ENCODE results near the gene TMUB1. TPM values are rescaled to one million over a fixed set of nuclear protein-coding genes. Genes with fewer than 3 reads are reported as not detected.
A peak's percentile ranks its signal among the peaks of the same experiment; 100 is the strongest.

The TMUB1 gene
- total and polyA plus RNA-seq, 9 of the 15 experiments (the other 6 are each of a cell fraction or from before 2014, with no cell fraction given): 0.14 to 241 (median 74.1) TPM

DNA sequence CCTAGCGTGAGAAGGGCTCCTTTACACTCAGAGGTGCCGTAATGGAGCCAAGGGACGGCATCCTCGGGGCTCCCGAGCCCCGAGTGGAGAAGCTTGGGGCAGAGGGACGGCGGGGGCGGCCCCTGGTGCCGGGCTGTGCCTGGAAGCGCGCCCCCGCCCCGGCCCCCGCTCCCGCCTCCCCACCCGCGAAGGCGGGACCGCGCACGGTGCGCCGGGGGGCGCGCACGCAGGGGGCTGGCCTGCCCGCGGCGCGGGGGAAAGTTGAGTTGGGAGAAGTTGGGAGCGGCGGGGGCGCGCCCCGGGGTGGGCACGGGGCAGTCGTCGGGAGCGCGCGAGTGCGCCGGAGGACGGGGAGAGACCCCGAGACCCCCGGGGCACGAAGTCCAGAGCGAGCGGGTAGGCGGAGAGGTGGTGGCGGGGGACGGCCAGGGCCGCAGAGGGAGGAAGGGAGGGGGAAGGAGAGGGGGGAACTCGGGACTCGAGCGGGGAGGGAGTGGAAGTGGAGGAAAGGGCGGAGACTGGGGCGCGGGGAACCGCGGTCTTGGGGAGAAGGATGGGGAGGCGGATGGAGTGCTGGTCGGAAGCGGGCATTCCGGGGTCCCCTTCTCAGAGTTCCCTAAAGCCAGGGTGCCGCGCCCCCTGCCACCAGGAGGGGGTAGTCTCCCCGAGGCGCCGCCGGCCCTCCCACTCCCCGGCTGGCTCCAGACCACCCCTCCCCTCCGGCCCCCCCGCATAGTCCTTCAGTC is 23.8 kb downstream of the TMUB1 start, which contains the start of gene SLC4A2 (continued):
- TF ChIP-seq ZNF583 (CRISPR knock-in tag; IDR thresholded peaks at IDR 0.05) (0 out of 2 replicates have a peak, but pooled peaks have one; percentile 9), ZNF644 (tag; IDR thresholded peaks at IDR 0.05; ENCODE audit: low read depth) (peak; percentile 98), PCBP1 (IDR thresholded peaks at IDR 0.05; ENCODE audit: low read depth, low read length, poor library complexity, severe bottlenecking) (peak; percentile 72), HDAC3 (IDR thresholded peaks at IDR 0.05; ENCODE audit: borderline replicate concordance, partially characterized antibody) (no peak), MED1 (CRISPR knock-in tag; IDR thresholded peaks at IDR 0.05; ENCODE audit: borderline replicate concordance) (no peak), NBN (IDR thresholded peaks at IDR 0.05; ENCODE audit: low read depth) (peak; percentile 62; the same call in 1 of the 2 replicates), SAP30 (IDR thresholded peaks at IDR 0.05; ENCODE audit: borderline replicate concordance, insufficient read depth, low read depth, low read length, poor library complexity, severe bottlenecking) (peak; percentile 17), SMAD4 (CRISPR knock-in tag; conservative IDR thresholded peaks at IDR 0.05) (peak; percentile 75; the same call in 1 of the 2 replicates), ZBTB7A (IDR thresholded peaks at IDR 0.05; ENCODE audit: borderline replicate concordance, control insufficient read depth, low read depth, low read length) (peak; percentile 93), ZNF764 (CRISPR knock-in tag; IDR thresholded peaks at IDR 0.05; ENCODE audit: low read depth) (peak; percentile 100), TEAD2 (tag; IDR thresholded peaks at IDR 0.05) (no peak), ZNF436 (CRISPR knock-in tag; IDR thresholded peaks at IDR 0.05) (no peak), RBFOX2 (IDR thresholded peaks at IDR 0.05; ENCODE audit: low read depth, low read length) (peak; percentile 68), POLR2B (IDR thresholded peaks at IDR 0.05; ENCODE audit: low read depth, partially characterized antibody) (peak; percentile 62), MTA1 (IDR thresholded peaks at IDR 0.05; ENCODE audit: borderline replicate concordance) (peak; percentile 43; the same call in 1 of the 2 replicates), HNRNPH1 (optimal IDR thresholded peaks at IDR 0.05; ENCODE audit: low read depth, low read length) (no peak), ZNF3 (CRISPR knock-in tag; IDR thresholded peaks at IDR 0.05) (no peak), SP1 (CRISPR knock-in tag; IDR thresholded peaks at IDR 0.05) (peak; percentile 46), KLF1 (tag; IDR thresholded peaks at IDR 0.05) (no peak)
- TF ChIP-seq, protein P1, sequence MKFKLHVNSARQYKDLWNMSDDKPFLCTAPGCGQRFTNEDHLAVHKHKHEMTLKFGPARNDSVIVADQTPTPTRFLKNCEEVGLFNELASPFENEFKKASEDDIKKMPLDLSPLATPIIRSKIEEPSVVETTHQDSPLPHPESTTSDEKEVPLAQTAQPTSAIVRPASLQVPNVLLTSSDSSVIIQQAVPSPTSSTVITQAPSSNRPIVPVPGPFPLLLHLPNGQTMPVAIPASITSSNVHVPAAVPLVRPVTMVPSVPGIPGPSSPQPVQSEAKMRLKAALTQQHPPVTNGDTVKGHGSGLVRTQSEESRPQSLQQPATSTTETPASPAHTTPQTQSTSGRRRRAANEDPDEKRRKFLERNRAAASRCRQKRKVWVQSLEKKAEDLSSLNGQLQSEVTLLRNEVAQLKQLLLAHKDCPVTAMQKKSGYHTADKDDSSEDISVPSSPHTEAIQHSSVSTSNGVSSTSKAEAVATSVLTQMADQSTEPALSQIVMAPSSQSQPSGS (CRISPR knock-in tag; IDR thresholded peaks at IDR 0.05): no peak
- TF ChIP-seq, protein P2, sequence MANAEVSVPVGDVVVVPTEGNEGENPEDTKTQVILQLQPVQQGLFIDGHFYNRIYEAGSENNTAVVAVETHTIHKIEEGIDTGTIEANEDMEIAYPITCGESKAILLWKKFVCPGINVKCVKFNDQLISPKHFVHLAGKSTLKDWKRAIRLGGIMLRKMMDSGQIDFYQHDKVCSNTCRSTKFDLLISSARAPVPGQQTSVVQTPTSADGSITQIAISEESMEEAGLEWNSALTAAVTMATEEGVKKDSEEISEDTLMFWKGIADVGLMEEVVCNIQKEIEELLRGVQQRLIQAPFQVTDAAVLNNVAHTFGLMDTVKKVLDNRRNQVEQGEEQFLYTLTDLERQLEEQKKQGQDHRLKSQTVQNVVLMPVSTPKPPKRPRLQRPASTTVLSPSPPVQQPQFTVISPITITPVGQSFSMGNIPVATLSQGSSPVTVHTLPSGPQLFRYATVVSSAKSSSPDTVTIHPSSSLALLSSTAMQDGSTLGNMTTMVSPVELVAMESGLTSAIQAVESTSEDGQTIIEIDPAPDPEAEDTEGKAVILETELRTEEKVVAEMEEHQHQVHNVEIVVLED (CRISPR knock-in tag; IDR thresholded peaks at IDR 0.05): peak; percentile 96
- TF ChIP-seq, protein P3, sequence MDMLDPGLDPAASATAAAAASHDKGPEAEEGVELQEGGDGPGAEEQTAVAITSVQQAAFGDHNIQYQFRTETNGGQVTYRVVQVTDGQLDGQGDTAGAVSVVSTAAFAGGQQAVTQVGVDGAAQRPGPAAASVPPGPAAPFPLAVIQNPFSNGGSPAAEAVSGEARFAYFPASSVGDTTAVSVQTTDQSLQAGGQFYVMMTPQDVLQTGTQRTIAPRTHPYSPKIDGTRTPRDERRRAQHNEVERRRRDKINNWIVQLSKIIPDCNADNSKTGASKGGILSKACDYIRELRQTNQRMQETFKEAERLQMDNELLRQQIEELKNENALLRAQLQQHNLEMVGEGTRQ (CRISPR knock-in tag; IDR thresholded peaks at IDR 0.05): no peak
- TF ChIP-seq, protein P4, sequence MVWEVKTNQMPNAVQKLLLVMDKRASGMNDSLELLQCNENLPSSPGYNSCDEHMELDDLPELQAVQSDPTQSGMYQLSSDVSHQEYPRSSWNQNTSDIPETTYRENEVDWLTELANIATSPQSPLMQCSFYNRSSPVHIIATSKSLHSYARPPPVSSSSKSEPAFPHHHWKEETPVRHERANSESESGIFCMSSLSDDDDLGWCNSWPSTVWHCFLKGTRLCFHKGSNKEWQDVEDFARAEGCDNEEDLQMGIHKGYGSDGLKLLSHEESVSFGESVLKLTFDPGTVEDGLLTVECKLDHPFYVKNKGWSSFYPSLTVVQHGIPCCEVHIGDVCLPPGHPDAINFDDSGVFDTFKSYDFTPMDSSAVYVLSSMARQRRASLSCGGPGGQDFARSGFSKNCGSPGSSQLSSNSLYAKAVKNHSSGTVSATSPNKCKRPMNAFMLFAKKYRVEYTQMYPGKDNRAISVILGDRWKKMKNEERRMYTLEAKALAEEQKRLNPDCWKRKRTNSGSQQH (CRISPR knock-in tag; IDR thresholded peaks at IDR 0.05): 0 out of 2 replicates have a peak, but pooled peaks have one; percentile 8

Data from K562 (cell line).